ENCODE data around the gene CREB5. TPM values are rescaled to one million over a fixed set of nuclear protein-coding genes. Genes with fewer than 3 reads are reported as not detected.

The CREB5 gene
- polyA plus RNA-seq, 1 donor from 2014 or later, result 3.7 TPM

- Histone ChIP-seq H2AFZ (ENCODE audit: low read depth, low read length) (no peak overlapping the region), H3K27ac (ENCODE audit: low read length) (no peak overlapping the region), H3K27me3 (ENCODE audit: insufficient read depth, low read depth, low read length) (no peaks in the 10 kb centered on the region), H3K4me2 (ENCODE audit: low read length) (no peak overlapping the region), H3F3A (ENCODE audit: insufficient read depth, low read length, poor library complexity, severe bottlenecking) (no peaks in the 10 kb centered on the region), H3K9me3 (ENCODE audit: low read length) (no peaks in the 10 kb centered on the region), H3K79me2 (replicated peaks; ENCODE audit: insufficient read depth, low read length) (no peaks in the 10 kb centered on the region), H3K9ac (ENCODE audit: low read length) (no peak overlapping the region), H3K9me2 (ENCODE audit: insufficient read depth, low read length) (no peaks in the 10 kb centered on the region), H4K20me1 (ENCODE audit: insufficient read depth) (no peaks in the 10 kb centered on the region), H3K4me3 (ENCODE audit: low read length) (no peak overlapping the region), H3K36me3 (ENCODE audit: insufficient read depth, low read length) (no peaks in the 10 kb centered on the region)
- TF ChIP-seq, protein P1, sequence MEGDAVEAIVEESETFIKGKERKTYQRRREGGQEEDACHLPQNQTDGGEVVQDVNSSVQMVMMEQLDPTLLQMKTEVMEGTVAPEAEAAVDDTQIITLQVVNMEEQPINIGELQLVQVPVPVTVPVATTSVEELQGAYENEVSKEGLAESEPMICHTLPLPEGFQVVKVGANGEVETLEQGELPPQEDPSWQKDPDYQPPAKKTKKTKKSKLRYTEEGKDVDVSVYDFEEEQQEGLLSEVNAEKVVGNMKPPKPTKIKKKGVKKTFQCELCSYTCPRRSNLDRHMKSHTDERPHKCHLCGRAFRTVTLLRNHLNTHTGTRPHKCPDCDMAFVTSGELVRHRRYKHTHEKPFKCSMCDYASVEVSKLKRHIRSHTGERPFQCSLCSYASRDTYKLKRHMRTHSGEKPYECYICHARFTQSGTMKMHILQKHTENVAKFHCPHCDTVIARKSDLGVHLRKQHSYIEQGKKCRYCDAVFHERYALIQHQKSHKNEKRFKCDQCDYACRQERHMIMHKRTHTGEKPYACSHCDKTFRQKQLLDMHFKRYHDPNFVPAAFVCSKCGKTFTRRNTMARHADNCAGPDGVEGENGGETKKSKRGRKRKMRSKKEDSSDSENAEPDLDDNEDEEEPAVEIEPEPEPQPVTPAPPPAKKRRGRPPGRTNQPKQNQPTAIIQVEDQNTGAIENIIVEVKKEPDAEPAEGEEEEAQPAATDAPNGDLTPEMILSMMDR (IDR thresholded peaks at IDR 0.05; ENCODE audit: poor library complexity, severe bottlenecking), result no peak
- no peak for TF ChIP-seq RAD21 (conservative IDR thresholded peaks at IDR 0.05)
- TF ChIP-seq POLR2AphosphoS5 (IDR thresholded peaks at IDR 0.05), result no peak
- TF ChIP-seq SMC3 (conservative IDR thresholded peaks at IDR 0.05; ENCODE audit: poor library complexity), result no peak
- TF ChIP-seq, protein P2, sequence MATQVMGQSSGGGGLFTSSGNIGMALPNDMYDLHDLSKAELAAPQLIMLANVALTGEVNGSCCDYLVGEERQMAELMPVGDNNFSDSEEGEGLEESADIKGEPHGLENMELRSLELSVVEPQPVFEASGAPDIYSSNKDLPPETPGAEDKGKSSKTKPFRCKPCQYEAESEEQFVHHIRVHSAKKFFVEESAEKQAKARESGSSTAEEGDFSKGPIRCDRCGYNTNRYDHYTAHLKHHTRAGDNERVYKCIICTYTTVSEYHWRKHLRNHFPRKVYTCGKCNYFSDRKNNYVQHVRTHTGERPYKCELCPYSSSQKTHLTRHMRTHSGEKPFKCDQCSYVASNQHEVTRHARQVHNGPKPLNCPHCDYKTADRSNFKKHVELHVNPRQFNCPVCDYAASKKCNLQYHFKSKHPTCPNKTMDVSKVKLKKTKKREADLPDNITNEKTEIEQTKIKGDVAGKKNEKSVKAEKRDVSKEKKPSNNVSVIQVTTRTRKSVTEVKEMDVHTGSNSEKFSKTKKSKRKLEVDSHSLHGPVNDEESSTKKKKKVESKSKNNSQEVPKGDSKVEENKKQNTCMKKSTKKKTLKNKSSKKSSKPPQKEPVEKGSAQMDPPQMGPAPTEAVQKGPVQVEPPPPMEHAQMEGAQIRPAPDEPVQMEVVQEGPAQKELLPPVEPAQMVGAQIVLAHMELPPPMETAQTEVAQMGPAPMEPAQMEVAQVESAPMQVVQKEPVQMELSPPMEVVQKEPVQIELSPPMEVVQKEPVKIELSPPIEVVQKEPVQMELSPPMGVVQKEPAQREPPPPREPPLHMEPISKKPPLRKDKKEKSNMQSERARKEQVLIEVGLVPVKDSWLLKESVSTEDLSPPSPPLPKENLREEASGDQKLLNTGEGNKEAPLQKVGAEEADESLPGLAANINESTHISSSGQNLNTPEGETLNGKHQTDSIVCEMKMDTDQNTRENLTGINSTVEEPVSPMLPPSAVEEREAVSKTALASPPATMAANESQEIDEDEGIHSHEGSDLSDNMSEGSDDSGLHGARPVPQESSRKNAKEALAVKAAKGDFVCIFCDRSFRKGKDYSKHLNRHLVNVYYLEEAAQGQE (IDR thresholded peaks at IDR 0.05; ENCODE audit: borderline replicate concordance), result no peak
- TF ChIP-seq TAF1 (IDR thresholded peaks at IDR 0.05; ENCODE audit: low read depth), result no peak
- TF ChIP-seq MXI1 (conservative IDR thresholded peaks at IDR 0.05; ENCODE audit: poor library complexity, severe bottlenecking), result no peak
- no peak for TF ChIP-seq EZH2 (IDR thresholded peaks at IDR 0.05; ENCODE audit: borderline replicate concordance, insufficient read depth, low read length, poor library complexity, severe bottlenecking)
- no peak for TF ChIP-seq EP300 (conservative IDR thresholded peaks at IDR 0.05; ENCODE audit: poor library complexity, severe bottlenecking)
These were observed 461.0 kb downstream of the CREB5 start for GRCh38 chr7:28873365-28873764.

GRCh38 chr7:28874001-28874400, 461.7 kb downstream of the CREB5 start:
- Histone ChIP-seq H3K27ac (ENCODE audit: low read length) (no peak overlapping the region), H3F3A (ENCODE audit: insufficient read depth, low read length, poor library complexity, severe bottlenecking) (no peaks in the 10 kb centered on the region), H3K4me2 (ENCODE audit: low read length) (no peak overlapping the region), H3K4me3 (ENCODE audit: low read length) (no peak overlapping the region), H3K9me3 (ENCODE audit: low read length) (no peaks in the 10 kb centered on the region), H3K36me3 (ENCODE audit: insufficient read depth, low read length) (no peaks in the 10 kb centered on the region), H4K20me1 (ENCODE audit: insufficient read depth) (no peaks in the 10 kb centered on the region), H2AFZ (ENCODE audit: low read depth, low read length) (no peak overlapping the region), H3K9me2 (ENCODE audit: insufficient read depth, low read length) (no peaks in the 10 kb centered on the region), H3K27me3 (ENCODE audit: insufficient read depth, low read depth, low read length) (no peaks in the 10 kb centered on the region), H3K79me2 (replicated peaks; ENCODE audit: insufficient read depth, low read length) (no peaks in the 10 kb centered on the region), H3K9ac (ENCODE audit: low read length) (no peak overlapping the region)
- TF ChIP-seq MXI1 (conservative IDR thresholded peaks at IDR 0.05; ENCODE audit: poor library complexity, severe bottlenecking) (no peak), POLR2AphosphoS5 (IDR thresholded peaks at IDR 0.05) (no peak), TAF1 (IDR thresholded peaks at IDR 0.05; ENCODE audit: low read depth) (no peak), RAD21 (conservative IDR thresholded peaks at IDR 0.05) (no peak), EP300 (conservative IDR thresholded peaks at IDR 0.05; ENCODE audit: poor library complexity, severe bottlenecking) (no peak), SMC3 (conservative IDR thresholded peaks at IDR 0.05; ENCODE audit: poor library complexity) (no peak), EZH2 (IDR thresholded peaks at IDR 0.05; ENCODE audit: borderline replicate concordance, insufficient read depth, low read length, poor library complexity, severe bottlenecking) (no peak)
- TF ChIP-seq, protein P1 (IDR thresholded peaks at IDR 0.05; ENCODE audit: poor library complexity, severe bottlenecking), result no peak
- TF ChIP-seq, protein P2 (IDR thresholded peaks at IDR 0.05; ENCODE audit: borderline replicate concordance), result no peak
